Measurements from ENCODE around the gene PTPN5.
"Not testable (repeated sequence)": the region's sequence is repeated elsewhere in the genome, so short reads cannot be mapped to it uniquely, and the experiment has no call there.

PTPN5 gene

DNA sequence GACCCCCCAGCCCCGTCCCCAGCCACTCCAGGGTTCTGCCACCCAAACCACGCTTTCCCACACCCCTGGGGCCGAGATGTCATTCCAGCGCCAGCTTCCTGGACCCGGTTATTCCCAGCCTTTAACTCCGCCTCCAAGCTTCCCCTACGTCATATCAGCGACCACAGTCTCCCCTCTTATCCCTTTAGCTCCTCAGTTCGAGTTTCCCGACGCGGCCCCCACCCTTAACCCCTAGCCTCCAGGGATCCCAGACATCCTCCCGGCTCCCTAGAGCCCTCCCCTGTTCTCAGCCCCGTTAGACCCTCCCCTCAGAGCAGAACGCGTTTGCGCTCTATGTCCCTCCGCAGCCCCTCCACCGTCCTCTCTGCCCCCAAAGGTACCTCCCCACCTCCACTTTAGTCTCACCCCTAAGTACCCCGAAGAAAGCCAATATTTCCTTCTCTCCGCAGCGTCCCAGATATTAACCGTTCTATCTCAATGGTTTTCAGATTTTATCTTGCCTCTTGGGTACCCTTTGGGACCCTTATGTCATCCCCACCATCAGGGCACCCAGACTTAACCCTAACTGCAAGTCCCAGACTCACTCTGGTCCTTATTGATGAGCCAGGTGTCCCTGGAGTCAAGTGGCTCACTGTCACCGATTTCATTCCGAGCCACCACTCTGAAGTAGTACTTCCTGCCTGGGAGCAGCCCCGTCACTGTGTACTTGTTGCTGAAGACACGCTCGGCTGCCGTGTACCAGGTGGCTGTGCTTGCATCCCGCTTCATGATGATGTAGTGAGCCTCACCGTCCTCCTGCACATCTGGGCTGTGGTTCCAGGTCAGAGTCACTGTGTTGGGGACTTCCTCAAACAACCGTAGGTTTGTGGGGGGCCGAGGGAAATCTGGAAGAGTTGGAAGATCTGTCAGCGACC is 85.0 kb downstream of the PTPN5 start:
- peak; percentile 53 for DNase-seq

DNA sequence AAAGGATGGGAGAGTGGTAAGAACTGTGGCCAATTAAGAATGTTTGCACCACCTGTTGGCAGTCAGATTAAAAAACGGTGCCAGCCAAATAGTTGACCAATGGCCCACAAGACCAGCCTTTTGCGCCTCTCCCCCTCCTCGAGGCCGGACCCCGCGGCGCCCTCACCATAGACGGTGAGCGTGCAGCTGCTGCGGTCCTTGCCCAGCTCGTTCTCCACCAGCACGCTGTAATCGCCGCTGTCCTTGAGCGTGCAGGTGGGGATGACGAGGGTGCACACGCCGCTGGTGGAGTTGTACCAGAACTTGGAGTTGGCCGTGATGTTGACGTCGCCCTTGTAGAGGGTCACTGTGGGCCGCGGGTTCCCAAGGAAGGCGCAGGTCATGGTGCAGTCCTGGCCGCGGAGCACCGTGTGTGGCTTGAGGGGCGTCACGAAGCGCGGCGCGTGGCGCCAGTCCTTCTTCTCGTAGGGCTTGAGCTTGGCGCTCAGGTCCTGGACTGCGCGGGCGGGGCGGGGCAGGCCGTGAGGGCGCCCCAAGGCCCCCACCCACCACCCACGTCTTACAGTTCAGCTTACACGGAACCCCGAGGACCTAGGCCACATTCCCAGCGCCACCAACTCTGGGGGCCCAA is 85.8 kb downstream of the PTPN5 start:
- DNase-seq, result peak; percentile 21

DNA sequence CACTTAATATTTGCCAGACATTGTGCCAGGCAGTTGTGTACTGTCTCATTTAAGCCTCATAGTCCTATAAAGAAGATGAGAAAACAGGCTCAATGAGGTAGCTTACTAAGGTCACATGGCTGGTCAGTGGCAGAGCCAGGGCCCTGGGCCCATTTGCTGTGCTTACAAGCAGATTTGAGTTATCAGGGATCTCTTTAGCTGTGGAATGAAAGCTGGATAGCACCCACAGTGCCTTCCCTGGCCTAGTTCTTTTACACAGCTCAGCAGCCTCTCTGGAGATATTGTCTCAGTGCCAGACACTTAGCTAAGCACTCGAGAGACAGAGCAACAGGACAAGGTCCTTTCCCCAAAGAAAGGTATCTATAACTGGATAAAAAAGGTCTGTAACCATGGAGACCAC is 86.9 kb downstream of the PTPN5 start:
- DNase-seq, result no peak

DNA sequence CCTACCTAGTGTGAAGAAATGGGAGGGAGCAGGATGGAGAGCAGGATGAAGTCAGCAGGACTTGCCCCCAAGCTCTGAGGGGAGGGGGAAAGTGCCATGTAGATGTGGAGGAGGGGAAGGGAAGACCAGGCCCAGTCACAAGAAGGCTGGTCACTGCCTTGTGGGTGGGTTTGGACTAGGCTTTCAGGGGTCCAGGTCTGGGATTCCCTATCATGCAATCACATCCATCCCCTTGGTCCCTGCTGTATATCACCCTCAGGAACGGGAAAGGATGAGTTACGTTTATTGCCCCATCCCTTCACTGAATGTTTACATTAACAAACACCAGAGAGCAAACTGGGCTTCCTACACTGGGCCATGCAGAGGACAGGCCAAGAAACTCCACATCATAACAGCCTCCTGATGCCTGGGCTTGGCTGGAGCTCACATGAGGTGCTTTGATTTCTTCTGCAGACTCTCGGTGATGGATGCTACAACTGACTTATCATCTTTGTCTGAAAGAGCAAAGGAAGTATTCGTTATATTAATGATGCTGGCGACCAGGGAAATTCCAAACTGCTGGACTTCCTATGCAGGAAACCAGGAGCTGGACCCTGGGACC is 87.5 kb downstream of the PTPN5 start:
- no peak for DNase-seq

DNA sequence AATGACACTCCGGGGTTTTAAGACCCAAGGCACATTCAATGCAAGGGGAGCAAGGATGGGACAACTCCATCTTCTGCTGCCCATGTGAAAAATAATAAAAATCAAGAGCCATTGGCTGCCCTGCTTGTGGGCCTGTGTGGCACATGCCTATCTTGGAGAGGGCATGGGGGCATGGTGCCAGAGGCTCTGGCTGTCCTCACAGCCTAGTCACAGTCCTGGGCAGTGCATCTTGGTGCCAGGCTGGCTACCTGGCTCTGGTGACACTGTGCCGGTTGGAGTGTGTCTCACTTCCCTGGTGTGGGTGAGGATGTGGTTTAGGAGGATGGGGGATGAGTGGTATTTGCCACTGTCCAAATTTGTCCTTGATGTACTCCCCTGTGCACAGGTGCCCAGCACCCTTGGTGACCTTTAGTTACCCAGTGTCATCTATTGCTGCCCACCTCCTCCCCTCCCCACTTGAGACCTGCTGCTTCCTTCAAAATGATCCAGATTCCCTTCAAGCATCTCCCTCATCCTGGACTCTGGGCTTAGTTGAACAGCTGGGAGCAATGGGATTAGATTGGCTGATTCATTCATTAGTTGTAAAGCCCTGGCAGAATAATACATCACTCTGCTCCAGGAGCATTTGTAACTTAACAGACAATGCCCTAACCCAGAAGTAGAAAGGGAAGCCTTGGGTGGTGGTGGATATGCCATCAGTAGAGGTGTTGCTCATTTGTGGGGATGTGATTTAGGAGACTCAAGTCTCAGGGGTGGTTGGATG is 88.4 kb downstream of the PTPN5 start:
- DNase-seq, result no peak

DNA sequence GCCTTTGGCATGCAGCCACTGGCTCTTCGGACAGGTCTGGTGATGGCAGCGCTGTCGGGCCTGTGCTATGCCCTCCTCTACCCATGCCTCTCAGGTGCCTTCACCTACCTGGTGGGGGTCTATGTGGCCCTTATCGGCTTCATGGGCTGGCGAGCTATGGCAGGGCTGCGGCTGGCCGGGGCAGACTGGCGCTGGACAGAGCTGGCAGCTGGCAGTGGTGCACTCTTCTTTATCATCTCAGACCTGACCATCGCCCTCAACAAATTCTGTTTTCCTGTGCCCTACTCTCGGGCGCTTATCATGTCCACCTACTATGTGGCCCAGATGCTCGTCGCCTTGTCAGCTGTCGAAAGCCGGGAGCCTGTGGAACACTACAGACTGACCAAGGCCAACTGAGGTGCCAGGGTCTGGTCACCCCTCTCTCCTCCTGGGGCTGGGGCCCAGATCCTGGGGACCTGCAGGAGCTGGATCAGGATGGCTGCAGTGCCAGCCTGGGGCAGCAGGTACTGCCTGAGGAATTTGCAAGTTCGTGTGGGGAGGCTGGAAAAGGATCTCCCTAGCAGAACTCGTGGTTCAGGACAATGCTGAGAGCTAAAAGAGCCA is 89.9 kb downstream of the PTPN5 start:
- DNase-seq, result no peak

DNA sequence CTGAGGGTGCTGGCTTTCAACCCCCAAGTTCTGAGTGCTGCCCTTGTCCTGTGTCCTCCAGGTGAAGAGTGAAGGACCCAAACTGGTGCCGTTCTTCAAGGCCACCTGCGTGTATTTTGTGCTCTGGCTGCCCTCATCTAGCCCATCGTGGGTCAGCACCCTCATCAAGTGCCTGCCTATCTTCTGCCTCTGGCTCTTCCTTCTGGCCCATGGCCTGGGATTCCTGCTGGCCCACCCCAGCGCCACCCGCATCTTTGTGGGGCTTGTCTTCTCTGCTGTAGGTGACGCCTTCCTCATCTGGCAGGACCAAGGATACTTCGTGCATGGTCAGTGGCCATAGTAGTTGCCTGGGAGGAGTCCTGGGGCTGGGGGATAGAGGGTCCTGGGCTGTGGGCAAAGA is 90.7 kb downstream of the PTPN5 start:
- DNase-seq, result no peak

DNA sequence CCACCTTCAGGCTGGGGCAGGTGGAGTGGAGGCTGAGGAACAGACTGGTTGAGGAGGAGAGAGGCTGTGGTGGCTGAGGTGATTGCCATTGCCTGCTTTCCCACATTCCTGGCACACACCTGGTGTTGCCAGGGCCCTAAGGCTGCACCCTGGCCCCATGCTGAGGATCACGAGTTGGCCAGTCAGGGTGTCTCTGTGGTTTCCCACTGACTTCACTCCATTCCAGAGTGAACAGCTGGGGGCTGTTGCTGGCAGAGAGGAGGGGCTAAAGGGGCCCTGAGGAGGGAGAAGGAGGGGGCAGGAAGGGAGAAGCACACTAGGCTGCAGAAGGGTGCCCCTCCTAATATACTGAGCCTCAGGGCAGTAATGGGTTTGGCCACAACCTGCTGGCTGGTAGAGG is 91.2 kb downstream of the PTPN5 start:
- no peak for DNase-seq

DNA sequence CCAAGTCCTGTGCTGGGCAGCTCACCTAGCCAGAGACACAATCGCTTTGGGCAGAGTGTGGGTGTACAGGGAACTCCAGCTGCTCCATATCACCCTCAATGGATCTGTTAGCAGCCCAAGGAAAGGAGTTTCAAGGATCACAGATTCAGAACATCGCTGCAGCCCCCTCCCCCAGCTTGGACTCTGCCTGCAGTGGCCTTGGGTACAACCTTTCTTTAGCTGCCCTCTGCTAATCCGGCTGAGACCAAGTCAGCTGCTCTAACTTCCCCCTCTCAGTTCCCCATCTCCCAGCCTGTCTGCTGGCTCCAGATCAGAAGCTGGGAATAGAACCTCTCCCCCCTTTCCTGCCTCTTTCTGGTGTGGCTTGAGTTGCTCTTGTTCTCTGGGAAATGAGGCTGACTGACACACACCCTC is 91.7 kb downstream of the PTPN5 start:
- no peak for DNase-seq

DNA sequence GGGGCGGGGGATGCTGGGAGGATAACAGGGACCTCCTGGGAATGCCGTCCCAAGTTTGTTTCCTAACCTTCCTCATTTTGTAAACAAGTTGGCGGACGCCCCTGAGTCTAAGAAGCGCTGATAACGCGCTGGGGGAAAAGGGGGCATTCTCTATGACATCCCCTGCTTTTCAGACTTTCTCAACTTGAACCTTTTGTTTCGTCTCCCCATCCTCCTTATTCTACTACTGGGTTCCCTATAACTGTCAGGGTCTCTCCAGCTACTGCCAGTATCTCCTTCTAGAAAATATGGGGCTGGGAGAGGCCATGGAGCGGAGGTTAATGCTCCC is 92.4 kb downstream of the PTPN5 start:
- DNase-seq, result no peak

DNA sequence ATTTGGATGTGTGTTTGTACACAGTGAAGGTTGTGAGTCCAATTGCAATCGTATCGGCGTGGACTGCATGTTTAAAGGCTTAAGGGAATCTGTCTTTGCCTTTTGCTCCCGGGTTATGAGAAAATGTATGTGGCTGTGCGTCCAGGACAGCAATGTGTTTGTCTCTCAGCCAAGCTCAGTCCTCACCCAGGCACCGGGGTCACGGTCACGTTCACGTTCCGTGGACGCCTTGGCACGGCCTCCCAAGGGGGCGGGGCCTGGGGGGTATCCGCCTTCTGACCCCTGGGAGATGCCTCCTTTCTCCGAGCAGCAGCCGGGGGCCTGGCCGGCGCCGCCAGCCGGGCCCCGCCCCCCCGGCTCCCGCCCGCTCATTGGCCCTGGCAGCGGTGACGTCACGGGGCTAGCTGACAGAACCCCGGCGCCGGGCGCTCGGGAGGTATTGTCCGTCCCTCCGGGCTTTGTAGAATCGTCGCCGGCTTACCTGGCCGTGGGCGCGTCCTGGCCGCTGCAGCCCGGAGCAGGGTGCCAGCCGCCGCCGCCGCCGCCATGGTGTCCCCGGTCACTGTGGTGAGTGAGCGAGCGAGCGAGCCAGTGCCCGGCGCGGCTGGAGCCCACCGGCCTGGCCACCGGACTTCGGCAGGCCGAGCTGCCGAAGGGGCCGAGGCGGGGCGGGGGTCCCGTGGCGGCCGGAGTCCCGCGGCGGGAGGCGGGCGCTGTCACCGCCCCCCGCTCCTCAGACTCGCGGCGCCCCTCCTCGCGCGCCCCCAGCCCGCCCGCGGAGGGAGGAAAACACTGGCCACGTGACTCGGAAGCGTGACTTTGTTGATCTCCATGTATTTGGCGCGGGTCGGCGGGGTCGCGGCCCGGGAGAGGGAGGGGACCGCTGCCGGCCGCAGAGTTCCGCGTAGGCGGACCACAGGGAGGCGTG is 93.0 kb downstream of the PTPN5 start, which contains the start of gene TMEM86A:
TMEM86A (plus strand) TSS at position 439 of the 928 bp plus-strand sequence; CDS start at position 547, 108 bp downstream.
- peak; percentile 90 for DNase-seq

DNA sequence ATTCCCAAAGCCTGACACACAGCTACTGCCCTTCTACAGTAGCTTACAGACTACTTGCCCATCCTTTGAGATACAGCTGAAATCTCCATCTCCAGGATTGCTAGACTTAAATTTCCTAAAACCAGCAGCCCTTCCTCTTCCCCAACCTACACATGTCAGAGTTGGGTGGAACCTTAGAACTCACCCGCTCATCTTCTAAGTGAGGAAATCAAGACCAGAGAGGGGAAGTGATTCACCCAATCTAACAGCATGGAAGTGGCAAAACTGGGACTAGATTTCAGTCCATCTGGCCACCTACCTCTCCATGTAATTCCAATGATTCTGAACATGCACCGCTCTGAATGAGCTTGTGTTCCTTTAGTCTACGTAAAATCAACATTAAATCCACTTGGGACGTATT is 94.0 kb downstream of the PTPN5 start:
- DNase-seq, result no peak

DNA sequence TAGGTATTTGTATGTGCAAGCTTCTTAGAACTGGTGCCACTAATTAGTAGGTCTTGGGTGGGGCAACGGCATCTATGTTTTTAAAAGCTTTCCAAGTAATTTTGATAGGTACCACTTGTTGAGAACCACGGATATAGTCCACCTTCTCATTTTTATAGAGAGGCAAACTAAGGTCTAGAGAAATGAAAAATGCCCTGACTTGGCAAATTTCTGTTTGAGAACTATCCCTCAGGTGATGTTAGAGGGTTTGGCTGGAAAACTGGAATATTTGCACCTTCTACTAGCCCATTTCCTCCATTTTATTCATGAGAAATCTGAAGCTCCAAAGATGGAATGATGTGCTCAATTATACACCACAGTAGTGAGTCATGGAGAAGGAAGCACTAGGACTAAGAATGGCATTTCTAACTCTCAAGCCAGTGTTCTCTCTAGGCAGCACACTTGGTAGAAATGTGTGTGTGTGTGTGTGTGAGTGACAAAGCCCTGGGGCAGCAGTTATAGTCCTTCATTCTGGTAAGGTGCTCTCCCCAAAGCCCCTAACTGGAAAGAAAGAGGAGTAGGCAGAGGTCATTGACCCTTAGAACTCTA is 94.9 kb downstream of the PTPN5 start:
- DNase-seq, result no peak

DNA sequence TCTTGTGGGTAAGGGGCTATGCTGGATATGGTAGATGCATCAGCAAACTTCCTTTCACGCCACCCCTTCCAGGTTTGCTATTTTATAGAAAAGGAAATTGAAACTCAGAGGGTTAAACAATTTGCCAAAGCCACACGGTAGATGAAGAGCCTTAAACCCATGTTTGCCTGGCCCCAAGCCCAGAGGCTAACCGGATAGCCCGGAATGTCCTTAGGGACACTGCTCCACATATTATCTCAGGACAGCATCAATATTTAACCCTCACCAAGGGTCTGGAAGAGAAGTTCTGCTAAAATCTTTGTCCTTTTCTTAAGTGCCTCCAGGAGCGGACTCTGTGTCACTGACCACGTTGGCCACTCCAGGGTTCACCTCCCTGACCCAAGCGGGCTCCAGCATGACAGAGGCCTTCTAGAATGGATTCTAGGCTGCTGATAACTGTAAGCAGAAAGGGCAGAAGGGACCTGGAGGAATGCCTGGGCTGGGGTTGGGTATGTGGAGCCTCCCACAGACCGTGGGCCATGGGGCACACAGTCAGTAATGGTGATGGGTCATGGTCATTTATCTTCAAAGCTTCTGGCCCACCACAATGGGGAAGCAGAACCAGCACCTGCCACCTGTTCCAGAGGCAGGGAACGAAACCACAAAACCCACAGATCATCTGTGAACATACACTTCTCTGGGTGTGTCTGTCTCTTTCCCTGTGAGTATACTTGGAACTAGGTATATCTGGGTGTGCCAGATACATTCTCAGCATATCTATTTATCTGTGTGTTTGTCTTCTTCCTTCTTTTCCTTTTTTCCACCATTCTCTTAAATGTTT is 98.4 kb downstream of the PTPN5 start:
- no peak for DNase-seq

DNA sequence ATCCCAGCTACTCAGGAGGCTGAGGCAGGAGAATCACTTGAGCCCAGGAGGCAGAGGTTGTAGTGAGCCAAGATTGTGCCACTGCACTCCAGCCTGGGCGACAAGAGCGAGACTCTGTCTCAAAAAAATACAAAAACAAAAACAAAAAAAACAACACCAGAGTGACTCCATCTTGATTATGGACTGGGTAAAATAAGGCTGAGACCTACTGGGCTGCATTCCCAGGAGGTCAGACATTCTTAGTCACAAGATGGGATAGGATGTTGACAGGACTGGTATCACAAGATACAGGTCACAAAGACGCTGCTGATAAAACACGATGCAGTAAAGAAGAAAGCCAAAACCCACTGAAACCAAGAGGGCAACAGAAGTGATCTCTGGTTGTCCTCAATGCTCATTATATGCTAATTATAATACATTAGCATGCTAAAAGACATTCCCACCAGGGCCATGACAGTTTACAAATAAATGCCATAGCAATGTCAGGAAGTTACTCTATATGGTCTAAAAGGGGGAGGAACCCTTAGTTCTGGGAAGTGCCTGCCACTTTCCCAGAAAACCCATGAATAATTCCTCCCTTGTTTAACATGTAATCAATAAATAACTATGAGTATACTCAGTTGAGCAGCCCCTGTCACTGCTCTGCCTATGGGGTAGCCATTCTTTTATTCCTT is 100.0 kb downstream of the PTPN5 start:
- not testable (repeated sequence) for DNase-seq

DNA sequence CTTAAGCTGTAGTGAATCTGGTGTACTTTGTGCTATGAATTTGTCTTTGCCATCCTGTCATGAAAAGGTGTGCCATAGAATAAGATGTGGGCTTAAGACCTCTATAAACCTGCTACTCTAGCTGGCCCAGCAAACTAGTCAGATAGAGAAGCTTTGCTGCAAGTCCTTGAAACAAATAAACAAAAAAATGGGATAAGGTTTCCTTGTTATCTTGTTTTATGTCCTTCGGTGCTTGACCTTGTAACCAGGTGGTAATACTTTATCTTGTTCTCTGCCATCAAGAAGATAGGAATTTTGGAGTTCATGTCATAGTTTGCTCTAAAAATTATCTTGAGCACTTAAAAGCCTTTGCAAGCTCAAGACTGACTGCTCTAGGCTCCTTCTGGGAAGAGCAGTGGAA is 107.3 kb downstream of the PTPN5 start:
- no peak for DNase-seq

DNA sequence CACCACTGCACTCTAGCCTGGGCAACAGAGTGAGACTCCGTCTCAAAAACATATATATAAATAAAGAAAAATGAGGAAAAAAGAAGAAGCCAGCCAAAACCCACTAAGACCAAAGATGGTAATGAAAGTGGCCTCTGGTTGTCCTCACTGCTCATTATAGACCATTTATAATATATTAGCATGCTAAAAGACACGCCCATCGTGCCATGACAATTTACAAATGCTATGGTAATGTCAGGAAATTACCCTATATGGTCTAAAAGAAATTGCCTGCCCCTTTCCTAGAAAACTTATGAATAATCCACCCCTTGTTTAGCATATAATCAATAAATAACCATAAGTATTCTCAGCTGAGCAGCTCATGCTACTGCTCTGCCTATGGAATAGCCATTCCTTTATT is 109.1 kb downstream of the PTPN5 start:
- DNase-seq, result no peak

DNA sequence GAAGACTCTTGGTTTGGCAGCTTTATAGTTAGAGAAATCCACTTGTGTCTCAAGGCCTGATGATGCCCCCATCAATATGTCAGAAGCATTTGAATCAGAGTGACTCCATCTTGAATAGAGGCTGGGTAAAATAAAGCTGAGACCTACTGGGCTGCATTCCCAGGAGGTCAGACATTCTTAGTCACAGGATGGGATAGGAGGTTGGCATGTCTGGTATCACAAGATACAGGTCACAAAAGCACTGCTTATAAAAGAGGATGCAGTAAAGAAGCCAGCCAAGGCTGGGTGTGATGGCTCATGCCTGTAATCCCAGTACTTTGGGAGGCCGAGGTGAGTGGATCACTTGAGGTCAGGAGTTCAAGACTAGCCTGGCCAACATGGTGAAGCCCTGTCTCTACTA is 109.6 kb downstream of the PTPN5 start:
- DNase-seq, result not testable (repeated sequence)

Measured in activated CD4-positive, alpha-beta T cell treated with anti-CD3 and anti-CD28 coated beads for 48 hours (primary cell).